Uterus (tissue), 2 donors: Measurements from ENCODE around the gene KRTAP23-1.

Experiments used
- POLR2A ChIP-seq, 2 donors: fragments of 450-650 bp; IDR thresholded peaks; one replicate each; pipeline ENCODE4 v1.6.1; 2016; ENCODE audit warnings: antibody characterized with exemption in 2 of 2, mild to moderate bottlenecking in 1 of 2, moderate library complexity in 1 of 2
- TF ChIP-seq, protein P1 (sequence below), 4 experiments: fragments of 200-600 bp in 2 of 4; fragments of 450-650 bp in 2 of 4; sonication (generic) in 2 of 4; IDR thresholded peaks; one replicate each; pipeline ENCODE4 v1.5.1; 2016 to 2019; ENCODE audit warnings: antibody characterized with exemption in 4 of 4, mild to moderate bottlenecking in 2 of 4, moderate library complexity in 1 of 4

DNA sequence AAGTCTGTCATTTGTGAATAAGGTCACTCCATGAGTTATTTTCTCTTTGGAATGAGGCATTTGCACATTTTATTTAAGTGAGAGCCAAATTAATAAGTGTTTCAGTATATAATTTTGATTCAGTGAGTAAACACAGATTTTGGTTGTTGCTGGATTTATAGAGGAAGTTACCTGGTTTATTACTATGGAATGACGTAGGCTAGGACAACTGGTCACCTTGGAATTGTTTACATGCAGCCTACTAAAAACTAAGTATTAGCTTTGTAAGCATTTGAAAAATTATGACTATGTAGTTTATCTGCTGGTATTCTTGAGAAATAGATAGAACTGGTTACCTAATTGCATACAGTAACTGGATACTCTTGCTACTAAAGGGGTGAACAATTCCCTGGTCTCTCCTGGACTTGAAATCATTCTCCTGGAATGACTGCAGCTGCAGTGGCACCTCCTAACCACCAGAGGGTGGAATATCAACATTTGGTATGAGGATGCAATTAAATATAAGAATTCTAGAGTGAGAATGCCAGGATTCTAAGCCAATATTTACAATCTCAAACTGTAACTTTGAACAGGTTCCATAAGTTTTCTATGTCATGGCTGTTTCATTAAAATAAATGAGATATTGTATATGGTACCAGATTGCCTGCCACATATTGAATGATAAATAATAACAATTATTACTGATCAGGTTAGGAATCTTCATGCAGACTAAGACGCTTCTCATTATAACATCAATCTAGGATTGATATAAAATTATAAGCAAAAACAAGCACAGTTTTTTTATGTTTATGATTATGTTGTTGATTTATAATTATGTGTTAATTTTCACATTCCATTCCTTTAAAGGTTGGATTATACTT is 7.5 kb downstream of the KRTAP23-1 start:
- TF ChIP-seq, protein P1, sequence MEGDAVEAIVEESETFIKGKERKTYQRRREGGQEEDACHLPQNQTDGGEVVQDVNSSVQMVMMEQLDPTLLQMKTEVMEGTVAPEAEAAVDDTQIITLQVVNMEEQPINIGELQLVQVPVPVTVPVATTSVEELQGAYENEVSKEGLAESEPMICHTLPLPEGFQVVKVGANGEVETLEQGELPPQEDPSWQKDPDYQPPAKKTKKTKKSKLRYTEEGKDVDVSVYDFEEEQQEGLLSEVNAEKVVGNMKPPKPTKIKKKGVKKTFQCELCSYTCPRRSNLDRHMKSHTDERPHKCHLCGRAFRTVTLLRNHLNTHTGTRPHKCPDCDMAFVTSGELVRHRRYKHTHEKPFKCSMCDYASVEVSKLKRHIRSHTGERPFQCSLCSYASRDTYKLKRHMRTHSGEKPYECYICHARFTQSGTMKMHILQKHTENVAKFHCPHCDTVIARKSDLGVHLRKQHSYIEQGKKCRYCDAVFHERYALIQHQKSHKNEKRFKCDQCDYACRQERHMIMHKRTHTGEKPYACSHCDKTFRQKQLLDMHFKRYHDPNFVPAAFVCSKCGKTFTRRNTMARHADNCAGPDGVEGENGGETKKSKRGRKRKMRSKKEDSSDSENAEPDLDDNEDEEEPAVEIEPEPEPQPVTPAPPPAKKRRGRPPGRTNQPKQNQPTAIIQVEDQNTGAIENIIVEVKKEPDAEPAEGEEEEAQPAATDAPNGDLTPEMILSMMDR (IDR thresholded peaks at IDR 0.05): peak; percentile 32 to 44 (median 34)
- no peak for TF ChIP-seq POLR2A (IDR thresholded peaks at IDR 0.05)
